ENCODE data around the gene DDAH1. TPM values are rescaled to one million over a fixed set of nuclear protein-coding genes. Genes with fewer than 3 reads are reported as not detected.

Gene DDAH1
- total RNA-seq, 3 donors from 2014 or later, result 9.3 to 24.3 (median 23.9) TPM

DNA sequence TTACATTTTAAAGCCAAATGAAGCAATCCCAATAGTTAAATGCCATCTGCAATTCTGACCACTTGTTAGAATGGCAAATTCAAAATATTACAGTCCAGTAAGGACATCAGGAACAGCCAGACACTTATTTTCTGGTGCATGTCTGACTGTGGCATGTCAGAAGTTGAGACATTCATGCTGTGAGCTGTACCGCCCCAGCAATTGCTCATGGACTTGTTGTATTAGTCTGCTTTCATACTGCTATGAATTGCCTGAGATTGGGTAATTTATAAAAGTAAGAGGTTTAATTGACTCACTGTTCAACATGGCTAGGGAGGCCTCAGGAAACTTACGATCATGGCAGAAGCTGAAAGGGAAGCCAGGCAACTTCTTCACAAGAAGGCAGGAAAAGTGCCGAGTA lies 19.1 kb downstream of the DDAH1 start:
- DNase-seq (ENCODE audit: low spot score in 2 of 2), result no peak
- no peaks in the 10 kb centered on the region for H3K27me3 ChIP-seq
- no peak for TF ChIP-seq POLR2AphosphoS5 (IDR thresholded peaks at IDR 0.05)
- TF ChIP-seq, protein P1, sequence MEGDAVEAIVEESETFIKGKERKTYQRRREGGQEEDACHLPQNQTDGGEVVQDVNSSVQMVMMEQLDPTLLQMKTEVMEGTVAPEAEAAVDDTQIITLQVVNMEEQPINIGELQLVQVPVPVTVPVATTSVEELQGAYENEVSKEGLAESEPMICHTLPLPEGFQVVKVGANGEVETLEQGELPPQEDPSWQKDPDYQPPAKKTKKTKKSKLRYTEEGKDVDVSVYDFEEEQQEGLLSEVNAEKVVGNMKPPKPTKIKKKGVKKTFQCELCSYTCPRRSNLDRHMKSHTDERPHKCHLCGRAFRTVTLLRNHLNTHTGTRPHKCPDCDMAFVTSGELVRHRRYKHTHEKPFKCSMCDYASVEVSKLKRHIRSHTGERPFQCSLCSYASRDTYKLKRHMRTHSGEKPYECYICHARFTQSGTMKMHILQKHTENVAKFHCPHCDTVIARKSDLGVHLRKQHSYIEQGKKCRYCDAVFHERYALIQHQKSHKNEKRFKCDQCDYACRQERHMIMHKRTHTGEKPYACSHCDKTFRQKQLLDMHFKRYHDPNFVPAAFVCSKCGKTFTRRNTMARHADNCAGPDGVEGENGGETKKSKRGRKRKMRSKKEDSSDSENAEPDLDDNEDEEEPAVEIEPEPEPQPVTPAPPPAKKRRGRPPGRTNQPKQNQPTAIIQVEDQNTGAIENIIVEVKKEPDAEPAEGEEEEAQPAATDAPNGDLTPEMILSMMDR (IDR thresholded peaks at IDR 0.05), result no peak
- no peak for TF ChIP-seq POLR2A (IDR thresholded peaks at IDR 0.05)
- no peaks in the 10 kb centered on the region for H3K4me1 ChIP-seq
- H3K36me3 ChIP-seq, result no peaks in the 10 kb centered on the region
- H3K27ac ChIP-seq, result no peak overlapping the region
- H3K4me3 ChIP-seq, result no peak overlapping the region
- intact Hi-C loops (cut with DNase I; ENCODE audit: low total_unique reads), result loop anchor here (10.0 kb wide), 1 partner anchor 1131 kb away; no protein-coding TSS in a partner anchor
- H3K9me3 ChIP-seq, result no peaks in the 10 kb centered on the region

DNA sequence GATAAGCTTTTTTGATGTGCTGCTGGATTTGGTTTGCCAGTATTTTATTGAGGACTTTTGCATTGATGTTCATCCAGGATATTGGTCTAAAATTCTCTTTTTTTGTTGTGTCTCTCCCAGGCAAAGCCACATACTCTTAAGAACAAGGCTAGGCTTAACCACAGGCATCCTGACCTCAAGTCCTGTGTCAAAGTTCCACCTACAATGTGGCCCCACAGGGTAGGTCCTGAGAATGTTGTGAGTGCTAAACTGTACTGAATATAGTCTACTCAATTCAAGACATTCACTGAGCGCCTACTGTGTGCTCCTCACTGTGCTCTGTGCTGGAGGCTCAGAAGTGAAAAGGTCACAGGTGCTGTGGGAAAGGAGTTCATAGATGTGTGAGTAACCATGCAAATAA lies 20.6 kb downstream of the DDAH1 start:
- no peak for TF ChIP-seq POLR2A (IDR thresholded peaks at IDR 0.05)
- no peak for TF ChIP-seq POLR2AphosphoS5 (IDR thresholded peaks at IDR 0.05)
- TF ChIP-seq, protein P1 (IDR thresholded peaks at IDR 0.05), result no peak
- intact Hi-C loops (cut with DNase I; ENCODE audit: low total_unique reads), result loop anchor here (10.0 kb wide), 1 partner anchor 1130 kb away; no protein-coding TSS in a partner anchor
- no peaks in the 10 kb centered on the region for H3K9me3 ChIP-seq

DNA sequence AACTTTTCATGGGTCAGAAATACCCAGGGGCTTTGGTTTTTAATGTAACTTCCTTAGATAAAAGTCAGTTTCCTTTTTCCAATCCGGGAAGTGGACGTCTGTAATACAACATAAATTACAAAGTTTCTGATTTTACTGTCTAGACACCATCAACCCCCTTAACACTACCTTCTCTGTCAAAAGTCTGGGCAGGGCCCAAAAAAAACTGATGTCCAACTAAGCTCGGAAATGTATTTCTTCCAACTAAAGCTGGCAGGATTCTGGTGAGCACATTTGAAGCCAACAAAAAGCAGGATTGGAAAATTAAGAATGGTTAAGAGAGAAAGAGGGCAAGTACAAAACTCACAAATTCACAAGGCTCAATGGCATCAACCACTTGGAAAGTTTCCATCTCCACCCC lies 24.3 kb downstream of the DDAH1 start:
- Histone ChIP-seq H3K4me1 (no peaks in the 10 kb centered on the region), H3K27me3 (no peaks in the 10 kb centered on the region), H3K27ac (peak overlapping the region in 1 of 2 donors; percentile 1), H3K4me3 (no peak overlapping the region), H3K36me3 (no peaks in the 10 kb centered on the region), H3K9me3 (no peaks in the 10 kb centered on the region)
- intact Hi-C loops (cut with DNase I; ENCODE audit: low total_unique reads), result loop anchor here (10.0 kb wide), 1 partner anchor 1126 kb away; no protein-coding TSS in a partner anchor
- TF ChIP-seq, protein P1 (IDR thresholded peaks at IDR 0.05), result no peak
- TF ChIP-seq POLR2AphosphoS5 (IDR thresholded peaks at IDR 0.05) (no peak), POLR2A (IDR thresholded peaks at IDR 0.05) (no peak)
- no peak for DNase-seq (ENCODE audit: low spot score in 2 of 2)

More for the DNA sequence above, 20.6 kb downstream of the DDAH1 start:
- Histone ChIP-seq H3K4me1 (no peaks in the 10 kb centered on the region), H3K27ac (no peak overlapping the region), H3K36me3 (no peaks in the 10 kb centered on the region), H3K27me3 (no peaks in the 10 kb centered on the region), H3K4me3 (no peak overlapping the region)
- no peak for DNase-seq (ENCODE audit: low spot score in 2 of 2)

DNA sequence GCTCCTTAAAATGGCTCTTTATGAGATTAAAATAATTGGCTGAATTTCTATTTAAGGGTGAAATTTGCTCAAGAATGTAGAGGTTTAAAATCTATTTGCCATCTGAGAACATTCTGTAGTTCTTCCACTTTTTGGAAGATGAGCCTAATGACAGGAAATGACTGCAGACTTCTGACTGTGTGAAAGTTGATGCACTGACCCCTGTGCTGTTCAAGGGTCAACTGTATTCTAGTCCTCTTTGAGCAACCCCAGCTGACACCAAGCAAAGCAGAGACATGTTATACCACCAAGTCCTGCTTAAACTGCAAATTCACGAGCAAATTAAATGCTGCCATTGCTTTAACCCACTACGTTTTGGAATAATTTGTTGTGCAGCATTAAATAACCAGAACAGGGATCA lies 26.6 kb downstream of the DDAH1 start:
- no peaks in the 10 kb centered on the region for H3K27me3 ChIP-seq
- H3K4me3 ChIP-seq, result no peak overlapping the region
- H3K9me3 ChIP-seq, result no peaks in the 10 kb centered on the region
- H3K4me1 ChIP-seq, result no peaks in the 10 kb centered on the region
- no peaks in the 10 kb centered on the region for H3K36me3 ChIP-seq
- no peak overlapping the region for H3K27ac ChIP-seq
- intact Hi-C loops (cut with DNase I; ENCODE audit: low total_unique reads), result loop anchor here (2.0 kb wide), 1 partner anchor 50 kb away; no protein-coding TSS in a partner anchor
- TF ChIP-seq POLR2A (IDR thresholded peaks at IDR 0.05), result no peak
- no peak for TF ChIP-seq POLR2AphosphoS5 (IDR thresholded peaks at IDR 0.05)
- TF ChIP-seq, protein P1 (IDR thresholded peaks at IDR 0.05), result no peak
- DNase-seq (ENCODE audit: low spot score in 2 of 2), result no peak

DNA sequence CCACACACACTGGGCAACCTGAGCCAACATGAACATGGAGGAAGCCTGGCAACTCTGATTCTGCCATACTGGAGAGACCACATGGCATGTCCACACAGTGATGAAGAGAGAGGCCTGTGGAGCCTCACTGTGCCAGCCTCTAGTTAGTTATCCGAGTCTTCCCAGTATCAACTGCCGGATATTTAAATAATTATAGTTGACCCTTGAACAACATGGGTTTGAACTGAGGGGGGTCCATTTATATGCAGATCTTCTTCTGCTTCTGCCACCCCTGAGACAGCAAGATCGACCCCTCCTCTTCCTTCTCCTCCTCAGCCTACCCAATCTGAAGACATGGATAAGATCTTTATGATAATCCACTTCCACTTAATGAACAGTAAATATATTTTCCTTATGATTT lies 27.8 kb downstream of the DDAH1 start:
- Histone ChIP-seq H3K36me3 (no peaks in the 10 kb centered on the region), H3K9me3 (no peaks in the 10 kb centered on the region), H3K4me3 (no peak overlapping the region), H3K27me3 (no peaks in the 10 kb centered on the region), H3K27ac (no peak overlapping the region), H3K4me1 (no peaks in the 10 kb centered on the region)
- DNase-seq (ENCODE audit: low spot score in 2 of 2), result no peak
- intact Hi-C loops (cut with DNase I; ENCODE audit: low total_unique reads), result no loop called here
- TF ChIP-seq POLR2AphosphoS5 (IDR thresholded peaks at IDR 0.05), result no peak
- TF ChIP-seq, protein P1 (IDR thresholded peaks at IDR 0.05), result no peak
- no peak for TF ChIP-seq POLR2A (IDR thresholded peaks at IDR 0.05)

Measured in breast epithelium (tissue), 4 donors.